ENCODE results near the gene WDR91. TPM values are rescaled to one million over a fixed set of nuclear protein-coding genes. Genes with fewer than 3 reads are reported as not detected.
"Not testable (repeated sequence)": the region's sequence is repeated elsewhere in the genome, so short reads cannot be mapped to it uniquely, and the experiment has no call there.

WDR91 gene
- total RNA-seq, 1 donor from 2014 or later, result 15.0 TPM

GRCh38 chr7:135180122-135180521 is 31.2 kb downstream of the WDR91 start:
- DNase-seq (ENCODE audit: low spot score), result no peak

- DNase-seq (ENCODE audit: low spot score), result no peak
Observed at GRCh38 chr7:135179321-135179925, 31.9 kb downstream of the WDR91 start.

- DNase-seq (ENCODE audit: low spot score), result no peak
Observed at GRCh38 chr7:135178364-135178763, 33.0 kb downstream of the WDR91 start.

GRCh38 chr7:135177028-135177696 is 34.2 kb downstream of the WDR91 start:
- DNase-seq (ENCODE audit: low spot score), result no peak

GRCh38 chr7:135175931-135176330 is 35.4 kb downstream of the WDR91 start:
- DNase-seq (ENCODE audit: low spot score), result no peak

GRCh38 chr7:135174941-135175340 is 36.4 kb downstream of the WDR91 start:
- no peak for DNase-seq (ENCODE audit: low spot score)

GRCh38 chr7:135173916-135174315 is 37.4 kb downstream of the WDR91 start:
- not testable (repeated sequence) for DNase-seq (ENCODE audit: low spot score)

GRCh38 chr7:135171581-135172291 is 39.6 kb downstream of the WDR91 start:
- not testable (repeated sequence) for DNase-seq (ENCODE audit: low spot score)

GRCh38 chr7:135170998-135171481 is 40.3 kb downstream of the WDR91 start:
- DNase-seq (ENCODE audit: low spot score), result not testable (repeated sequence)

GRCh38 chr7:135170274-135170997 is 40.9 kb downstream of the WDR91 start, which contains the start of gene CYREN:
TSS of gene CYREN (minus strand) at chr7:135170707. CDS start at chr7:135168922, 1,785 bp downstream.
- DNase-seq (ENCODE audit: low spot score), result peak; percentile 99

GRCh38 chr7:135169964-135170273 is 41.4 kb downstream of the WDR91 start:
- DNase-seq (ENCODE audit: low spot score), result no peak

GRCh38 chr7:135169141-135169963 is 42.0 kb downstream of the WDR91 start:
- no peak for DNase-seq (ENCODE audit: low spot score)

GRCh38 chr7:135168489-135169140 is 42.7 kb downstream of the WDR91 start:
- DNase-seq (ENCODE audit: low spot score), result no peak

- no peak for DNase-seq (ENCODE audit: low spot score)
Observed at GRCh38 chr7:135168001-135168400, 43.3 kb downstream of the WDR91 start.

GRCh38 chr7:135167365-135167917 is 43.9 kb downstream of the WDR91 start:
- DNase-seq (ENCODE audit: low spot score), result no peak

- no peak for DNase-seq (ENCODE audit: low spot score)
Observed at GRCh38 chr7:135166338-135166990, 44.9 kb downstream of the WDR91 start.

- no peak for DNase-seq (ENCODE audit: low spot score)
Observed at GRCh38 chr7:135165862-135166261, 45.5 kb downstream of the WDR91 start.

GRCh38 chr7:135164357-135165061 is 46.8 kb downstream of the WDR91 start:
- no peak for DNase-seq (ENCODE audit: low spot score)
